ENCODE results near the gene ARHGAP15. TPM values are rescaled to one million over a fixed set of nuclear protein-coding genes. Genes with fewer than 3 reads are reported as not detected.
A peak's percentile ranks its signal among the peaks of the same experiment; 100 is the strongest.

ARHGAP15 gene
- total and polyA plus RNA-seq, 2 experiments from 2014 or later = not detected

DNA sequence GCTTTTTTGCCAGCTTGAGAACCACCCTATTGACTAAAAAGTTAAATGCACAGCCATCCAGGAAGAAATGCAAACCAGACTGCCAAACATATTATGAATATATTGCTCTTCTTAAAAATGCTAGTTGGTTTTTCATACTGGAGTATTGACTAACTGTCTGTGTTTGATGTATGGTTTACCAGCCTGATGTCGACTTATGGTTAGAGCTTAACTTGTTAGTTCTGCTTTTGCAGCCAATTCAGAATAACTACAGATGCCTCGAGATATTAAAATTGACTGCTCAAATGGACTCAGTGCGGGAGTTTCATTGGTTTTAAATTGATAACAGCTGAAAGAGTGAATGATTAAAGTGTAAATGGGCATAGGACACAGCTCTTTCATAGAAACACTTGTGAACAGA is 369.8 kb downstream of the ARHGAP15 start:
- Histone ChIP-seq H3K27me3 (replicated peaks; ENCODE audit: insufficient read depth) (no peaks in the 10 kb centered on the region), H3K9me3 (ENCODE audit: low read depth) (no peaks in the 10 kb centered on the region), H3K4me3 (no peak overlapping the region), H4K20me1 (ENCODE audit: insufficient read depth) (no peaks in the 10 kb centered on the region), H3K4me2 (ENCODE audit: unreplicated experiment) (no peak overlapping the region), H2AFZ (0 out of 2 replicates have a peak overlapping the region, but pooled peaks have one; percentile 25), H3K9ac (no peak overlapping the region), H3K36me3 (ENCODE audit: low read depth) (no peaks in the 10 kb centered on the region), H3K4me1 (ENCODE audit: insufficient read depth) (no peaks in the 10 kb centered on the region), H3K79me2 (ENCODE audit: insufficient read depth) (no peaks in the 10 kb centered on the region), H3K27ac (no peak overlapping the region), H3F3A (ENCODE audit: insufficient read depth) (no peaks in the 10 kb centered on the region), H3K9me2 (ENCODE audit: insufficient read depth) (no peaks in the 10 kb centered on the region)
- WGBS, 2 experiments (ENCODE audit: low coverage in 1 of 2, low lambda C conversion rate in 2 of 2, missing lambda C conversion rate in 2 of 2) = 12 to 16% methylated on average over 3 of the region's 3 CpGs
- no peak for DNase-seq
- no peak for TF ChIP-seq EZH2phosphoT487 (IDR thresholded peaks at IDR 0.05; ENCODE audit: insufficient read depth, low read depth)
- no peak for TF ChIP-seq EZH2 (IDR thresholded peaks at IDR 0.05; ENCODE audit: insufficient read depth, poor library complexity, severe bottlenecking)
- in situ Hi-C loops (cut with MboI) = no loop called here

DNA sequence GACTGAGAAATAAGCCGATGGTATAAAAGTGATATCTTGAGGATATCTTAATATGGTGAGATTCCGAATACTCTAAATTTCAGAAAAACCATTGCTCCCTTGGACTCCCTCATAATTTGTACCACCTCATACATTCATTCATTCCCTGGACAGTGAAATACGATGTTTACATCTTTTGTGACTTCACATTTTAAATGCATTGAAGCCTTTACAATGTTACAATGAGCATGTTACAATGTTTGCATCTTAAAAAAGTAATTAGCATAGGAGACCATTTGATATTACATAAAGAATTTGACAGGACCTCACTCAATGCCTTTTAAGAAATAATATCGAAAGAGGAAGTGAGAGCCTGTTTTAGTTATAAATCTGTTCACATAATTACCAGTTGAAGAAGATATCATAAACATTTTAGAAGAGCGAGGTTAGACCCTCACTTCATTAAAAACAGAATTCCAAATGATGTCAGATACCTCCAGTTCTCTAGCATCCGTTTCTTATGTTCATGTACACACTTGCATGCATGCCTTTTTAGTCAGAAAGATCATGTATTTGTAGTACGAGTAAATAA is 372.0 kb downstream of the ARHGAP15 start:
- Histone ChIP-seq H3K27ac (no peak overlapping the region), H3F3A (ENCODE audit: insufficient read depth) (no peaks in the 10 kb centered on the region), H3K79me2 (ENCODE audit: insufficient read depth) (no peaks in the 10 kb centered on the region), H3K4me3 (no peak overlapping the region), H3K4me1 (ENCODE audit: insufficient read depth) (no peaks in the 10 kb centered on the region; the same call in 1 of the 2 replicates), H3K27me3 (replicated peaks; ENCODE audit: insufficient read depth) (no peaks in the 10 kb centered on the region), H3K4me2 (ENCODE audit: unreplicated experiment) (no peak overlapping the region), H3K9me2 (ENCODE audit: insufficient read depth) (no peaks in the 10 kb centered on the region), H4K20me1 (ENCODE audit: insufficient read depth) (no peaks in the 10 kb centered on the region), H3K9ac (no peak overlapping the region), H2AFZ (no peak overlapping the region), H3K9me3 (ENCODE audit: low read depth) (no peaks in the 10 kb centered on the region), H3K36me3 (ENCODE audit: low read depth) (no peaks in the 10 kb centered on the region)
- WGBS, 2 experiments (ENCODE audit: low coverage in 1 of 2, low lambda C conversion rate in 2 of 2, missing lambda C conversion rate in 2 of 2) = 85 to 86% methylated on average over 7 of the region's 7 CpGs
- no peak for DNase-seq
- in situ Hi-C loops (cut with MboI) = no loop called here
- TF ChIP-seq EZH2phosphoT487 (IDR thresholded peaks at IDR 0.05; ENCODE audit: insufficient read depth, low read depth) (no peak), EZH2 (IDR thresholded peaks at IDR 0.05; ENCODE audit: insufficient read depth, poor library complexity, severe bottlenecking) (no peak)

DNA sequence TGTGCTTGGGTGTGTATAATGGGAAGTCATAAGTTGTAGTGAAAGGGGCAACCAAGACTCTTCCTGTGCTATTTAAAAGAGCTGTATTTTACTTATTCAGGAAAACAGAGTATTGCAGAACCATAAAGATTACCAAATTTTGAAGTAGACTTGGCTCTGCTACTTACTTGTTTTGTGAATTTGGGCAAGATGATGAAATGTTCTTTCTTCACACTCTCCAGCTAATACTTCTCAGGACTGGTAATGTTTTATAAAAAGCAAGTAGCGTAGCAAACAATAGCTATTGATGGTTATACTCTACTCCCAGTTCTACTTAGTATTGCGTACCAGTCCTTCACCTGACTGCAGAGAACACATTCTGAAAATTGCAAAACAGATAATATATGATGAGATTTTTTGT is 374.1 kb downstream of the ARHGAP15 start:
- Histone ChIP-seq H3K36me3 (ENCODE audit: low read depth) (no peaks in the 10 kb centered on the region), H3K4me1 (ENCODE audit: insufficient read depth) (no peaks in the 10 kb centered on the region; the same call in 1 of the 2 replicates), H3F3A (ENCODE audit: insufficient read depth) (no peaks in the 10 kb centered on the region), H3K9me3 (ENCODE audit: low read depth) (no peaks in the 10 kb centered on the region), H3K4me3 (no peak overlapping the region), H4K20me1 (ENCODE audit: insufficient read depth) (no peaks in the 10 kb centered on the region), H3K4me2 (ENCODE audit: unreplicated experiment) (no peak overlapping the region), H3K27me3 (replicated peaks; ENCODE audit: insufficient read depth) (no peaks in the 10 kb centered on the region), H2AFZ (no peak overlapping the region), H3K79me2 (ENCODE audit: insufficient read depth) (no peaks in the 10 kb centered on the region), H3K9me2 (ENCODE audit: insufficient read depth) (no peaks in the 10 kb centered on the region), H3K27ac (no peak overlapping the region), H3K9ac (no peak overlapping the region)
- in situ Hi-C loops (cut with MboI) = no loop called here
- DNase-seq = no peak
- WGBS, 2 experiments (ENCODE audit: low coverage in 1 of 2, low lambda C conversion rate in 2 of 2, missing lambda C conversion rate in 2 of 2) = 86 to 88% methylated on average over 2 of the region's 2 CpGs
- TF ChIP-seq EZH2phosphoT487 (IDR thresholded peaks at IDR 0.05; ENCODE audit: insufficient read depth, low read depth) (no peak), EZH2 (IDR thresholded peaks at IDR 0.05; ENCODE audit: insufficient read depth, poor library complexity, severe bottlenecking) (no peak)

DNA sequence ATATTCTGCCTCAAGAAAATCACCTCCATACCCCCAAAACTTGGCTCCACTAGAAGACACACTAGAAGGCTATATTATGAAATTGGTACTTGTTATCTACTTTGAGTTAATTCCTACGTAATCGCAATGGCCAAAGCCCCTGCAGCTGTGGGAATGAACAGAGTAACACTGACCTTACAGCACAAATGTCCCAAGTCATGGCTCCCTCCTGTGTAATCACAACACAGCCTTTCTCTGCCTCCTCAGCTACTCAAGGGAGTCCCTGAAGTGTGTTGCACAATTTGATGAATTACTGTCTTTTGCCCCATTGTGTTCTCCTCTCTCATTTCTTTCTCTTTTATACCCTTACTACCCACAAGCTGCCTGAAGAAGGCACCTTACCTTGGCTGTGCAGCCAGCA is 375.2 kb downstream of the ARHGAP15 start:
- DNase-seq = no peak
- Histone ChIP-seq H3K79me2 (ENCODE audit: insufficient read depth) (no peaks in the 10 kb centered on the region), H3K9ac (no peak overlapping the region), H3K4me1 (ENCODE audit: insufficient read depth) (no peaks in the 10 kb centered on the region; the same call in 1 of the 2 replicates), H3K27me3 (replicated peaks; ENCODE audit: insufficient read depth) (no peaks in the 10 kb centered on the region), H3F3A (ENCODE audit: insufficient read depth) (no peaks in the 10 kb centered on the region), H3K4me3 (no peak overlapping the region), H3K36me3 (ENCODE audit: low read depth) (no peaks in the 10 kb centered on the region), H3K9me3 (ENCODE audit: low read depth) (no peaks in the 10 kb centered on the region), H2AFZ (no peak overlapping the region), H3K4me2 (ENCODE audit: unreplicated experiment) (no peak overlapping the region), H4K20me1 (ENCODE audit: insufficient read depth) (no peaks in the 10 kb centered on the region), H3K9me2 (ENCODE audit: insufficient read depth) (no peaks in the 10 kb centered on the region), H3K27ac (no peak overlapping the region)
- in situ Hi-C loops (cut with MboI) = no loop called here
- TF ChIP-seq EZH2phosphoT487 (IDR thresholded peaks at IDR 0.05; ENCODE audit: insufficient read depth, low read depth) (no peak), EZH2 (IDR thresholded peaks at IDR 0.05; ENCODE audit: insufficient read depth, poor library complexity, severe bottlenecking) (no peak)
- 96 to 100% methylated on average over 2 of the region's 2 CpGs for WGBS, 2 experiments (ENCODE audit: low coverage in 1 of 2, low lambda C conversion rate in 2 of 2, missing lambda C conversion rate in 2 of 2)
